GM12878 (cell line): Measurements from ENCODE around the gene HDHD3. TPM values are rescaled to one million over a fixed set of nuclear protein-coding genes. Genes with fewer than 3 reads are reported as not detected.

ENCODE experiments used
- ATAC-seq: fragments of 200-7000 bp; cut with Tn5 transposase; 3 replicates; pipeline ENCODE4 v1.9.1; 2020; ENCODE audit warnings: mild to moderate bottlenecking, moderate library complexity
- BruUV-seq: library from RNA; stranded (reverse); fragments of 400-500 nt; replicated peaks from 2 replicates; lab custom pipeline; 2021; lab: Mats Ljungman, UMichigan
- CTCF ChIA-PET: fragments of 300-600 bp; sonication (Branson Sonifier 250); formaldehyde crosslinking; extraction: SDS; loops from one replicate; lab custom pipeline; 2021; ENCODE audit warnings: inconsistent platforms; lab: Yijun Ruan, JAX
- POLR2A ChIA-PET: fragments of 350-600 bp; formaldehyde crosslinking; extraction: SDS; loops from one replicate; lab custom pipeline; 2021; ENCODE audit warnings: inconsistent platforms; lab: Charles Lee
- RAD21 ChIA-PET: fragments of 300-600 bp; sonication (Branson Sonifier 250); formaldehyde crosslinking; loops from one replicate; lab custom pipeline; 2023; ENCODE audit warnings: antibody characterized with exemption; ENCODE audit not compliant: unreplicated experiment; lab: Charles Lee
- SMC1A ChIA-PET: fragments of 300-600 bp; sonication (Branson Sonifier 250); formaldehyde crosslinking; loops from one replicate; lab custom pipeline; 2023; ENCODE audit not compliant: unreplicated experiment, uncharacterized antibody; lab: Charles Lee
- DNase-seq: peaks from one replicate; pipeline ENCODE4 v3.0.0-alpha.2; 2011; ENCODE audit warnings: low read depth, low spot score
- FAIRE-seq: peaks from 3 replicates; lab custom pipeline; 2011; peaks lifted over from hg19 to GRCh38; lab: Jason Lieb, UNC
- H2AFZ ChIP-seq: 2 replicates; pipeline ENCODE4 v1.6.0; 2011; ENCODE audit warnings: low read depth, low read length, control low read depth; ENCODE audit not compliant: control insufficient read depth
- H3K27ac ChIP-seq: 2 replicates; pipeline ENCODE4 v1.5.1; 2011; ENCODE audit warnings: control low read depth; ENCODE audit not compliant: control insufficient read depth, insufficient read depth
- H3K27me3 ChIP-seq, 2 experiments: replicated peaks in 1 of 2; 2 replicates each; pipeline versions ENCODE4 v1.6.0 to v1.6.1; 2011; ENCODE audit warnings: low read length in 1 of 2; ENCODE audit not compliant: control insufficient read depth in 2 of 2, insufficient read depth in 2 of 2
- H3K36me3 ChIP-seq, 2 experiments: 2 replicates each; pipeline ENCODE4 v1.5.1; 2011; ENCODE audit warnings: low read length in 1 of 2; ENCODE audit not compliant: control insufficient read depth in 2 of 2, insufficient read depth in 2 of 2
- H3K4me1 ChIP-seq: 2 replicates; pipeline ENCODE4 v1.6.1; 2011; ENCODE audit warnings: mild to moderate bottlenecking, low read length, moderate library complexity, mixed read lengths; ENCODE audit not compliant: control insufficient read depth, insufficient read depth
- H3K4me2 ChIP-seq: 2 replicates; pipeline ENCODE4 v1.6.0; 2011; ENCODE audit warnings: control low read depth; ENCODE audit not compliant: control insufficient read depth, insufficient read depth
- H3K4me3 ChIP-seq: fragments of 200-600 bp; sonication (generic); 2 replicates; pipeline ENCODE4 v1.5.1; 2016
- H3K79me2 ChIP-seq: 2 replicates; pipeline ENCODE4 v1.6.0; 2011; ENCODE audit warnings: low read length; ENCODE audit not compliant: control insufficient read depth, insufficient read depth
- H3K9ac ChIP-seq: 2 replicates; pipeline ENCODE4 v1.8.0; 2011; ENCODE audit warnings: low read length, control low read depth, mixed read lengths; ENCODE audit not compliant: control insufficient read depth, insufficient read depth
- H3K9me3 ChIP-seq: replicated peaks from 3 replicates; pipeline ENCODE4 v1.5.1; 2011; ENCODE audit warnings: mild to moderate bottlenecking, low read length; ENCODE audit not compliant: control insufficient read depth, insufficient read depth
- H4K20me1 ChIP-seq: 2 replicates; pipeline ENCODE4 v1.6.0; 2011; ENCODE audit not compliant: control insufficient read depth, insufficient read depth
- CHD1 ChIP-seq: IDR thresholded peaks from 2 replicates; pipeline ENCODE4 v1.6.1; 2012; ENCODE audit warnings: low read depth, low read length, improper control_type of control experiment
- CUX1 ChIP-seq: IDR thresholded peaks from 2 replicates; pipeline ENCODE4 v1.6.1; 2012; ENCODE audit warnings: improper control_type of control experiment, low read depth, low read length; ENCODE audit not compliant: insufficient replicate concordance
- IKZF1 ChIP-seq: fragments of 450-650 bp; conservative IDR thresholded peaks from 2 replicates; pipeline ENCODE4 v1.6.1; 2017; ENCODE audit warnings: antibody characterized with exemption, mild to moderate bottlenecking
- MEF2B ChIP-seq: fragments of 450-650 bp; IDR thresholded peaks from 2 replicates; pipeline ENCODE4 v1.6.1; 2018; ENCODE audit warnings: mild to moderate bottlenecking, moderate library complexity; ENCODE audit not compliant: partially characterized antibody, poor library complexity, severe bottlenecking
- MYB ChIP-seq: fragments of 150-350 bp; IDR thresholded peaks from 2 replicates; pipeline ENCODE4 v1.6.1; 2014; ENCODE audit warnings: mild to moderate bottlenecking, low read depth, low read length, borderline replicate concordance
- NR2F1 ChIP-seq: fragments of 450-650 bp; conservative IDR thresholded peaks from 2 replicates; pipeline ENCODE4 v1.6.1; 2017; ENCODE audit warnings: mild to moderate bottlenecking
- PAX5 ChIP-seq: IDR thresholded peaks from 2 replicates; pipeline ENCODE4 v1.6.1; 2011; ENCODE audit warnings: low read depth, low read length, borderline replicate concordance
- STAT1 ChIP-seq: fragments of 450-650 bp; conservative IDR thresholded peaks from 2 replicates; pipeline ENCODE4 v1.6.1; 2014; ENCODE audit warnings: antibody characterized with exemption, mild to moderate bottlenecking
- TCF3 ChIP-seq: IDR thresholded peaks from 2 replicates; pipeline ENCODE4 v1.6.1; 2012; ENCODE audit warnings: low read depth, mild to moderate bottlenecking, low read length, borderline replicate concordance; ENCODE audit not compliant: insufficient read depth
- ZBTB33 ChIP-seq: fragments of 450-650 bp; IDR thresholded peaks from 2 replicates; pipeline ENCODE4 v1.6.1; 2017; ENCODE audit warnings: mild to moderate bottlenecking
- ZNF217 ChIP-seq: fragments of 450-650 bp; IDR thresholded peaks from 2 replicates; pipeline ENCODE4 v1.6.1; 2017; ENCODE audit warnings: antibody characterized with exemption, mild to moderate bottlenecking
- WGBS: methylation state at CpG from one replicate; pipeline ENCODE4 v1.1.6; 2016; ENCODE audit warnings: low lambda C conversion rate; ENCODE audit not compliant: insufficient replicate concordance, insufficient coverage; ENCODE audit errors: missing lambda C conversion rate; 5-methylcytosine and 5-hydroxymethylcytosine counted together
- in situ Hi-C: fragments of 300-500 bp; cut with MboI; formaldehyde crosslinking; loops from 9 replicates; pipeline ENCODE4 v1.14.3; 2018; ENCODE audit warnings: mixed read lengths
- intact Hi-C: fragments of 100-400 bp; cut with micrococcal nuclease; formaldehyde crosslinking; loops from one replicate; pipeline ENCODE4 v1.14.2; 2022; ENCODE audit not compliant: unreplicated experiment
- polyA plus RNA-seq, 11 experiments: library from polyadenylated mRNA; depleted of rRNA in 4 of 11; unstranded in 6 of 11; stranded (reverse) in 5 of 11; fragments of >200 nt; fragmentation: Nextera tagmentation in 4 of 11; fragmentation: Illumina TruSeq in 1 of 11; extraction: Ambion mirVana in 4 of 11; extraction: Trizol in 1 of 11; gene quantifications; 1 replicate in 1 of 11; 2 replicates in 10 of 11; pipeline versions ENCODE4 v1.2.1 to v1.2.3, GENCODE V29; 2011 to 2016; ENCODE audit warnings: inconsistent platforms in 2 of 11, missing spikeins in 2 of 11, low read depth in 1 of 11
- total RNA-seq, 4 experiments: library from RNA; depleted of rRNA in 3 of 4; stranded (reverse); fragments of >200 nt in 3 of 4; fragmentation: Illumina TruSeq in 1 of 4; extraction: Trizol in 1 of 4; gene quantifications; 2 replicates each; pipeline versions ENCODE4 v1.2.1 to v1.2.3, GENCODE V29; 2013 to 2021

The HDHD3 gene
- total and polyA plus RNA-seq, 10 of the 15 experiments (the other 5 are each of a cell fraction or from before 2014, with no cell fraction given) = 1.3 to 29.4 (median 17.9) TPM

DNA sequence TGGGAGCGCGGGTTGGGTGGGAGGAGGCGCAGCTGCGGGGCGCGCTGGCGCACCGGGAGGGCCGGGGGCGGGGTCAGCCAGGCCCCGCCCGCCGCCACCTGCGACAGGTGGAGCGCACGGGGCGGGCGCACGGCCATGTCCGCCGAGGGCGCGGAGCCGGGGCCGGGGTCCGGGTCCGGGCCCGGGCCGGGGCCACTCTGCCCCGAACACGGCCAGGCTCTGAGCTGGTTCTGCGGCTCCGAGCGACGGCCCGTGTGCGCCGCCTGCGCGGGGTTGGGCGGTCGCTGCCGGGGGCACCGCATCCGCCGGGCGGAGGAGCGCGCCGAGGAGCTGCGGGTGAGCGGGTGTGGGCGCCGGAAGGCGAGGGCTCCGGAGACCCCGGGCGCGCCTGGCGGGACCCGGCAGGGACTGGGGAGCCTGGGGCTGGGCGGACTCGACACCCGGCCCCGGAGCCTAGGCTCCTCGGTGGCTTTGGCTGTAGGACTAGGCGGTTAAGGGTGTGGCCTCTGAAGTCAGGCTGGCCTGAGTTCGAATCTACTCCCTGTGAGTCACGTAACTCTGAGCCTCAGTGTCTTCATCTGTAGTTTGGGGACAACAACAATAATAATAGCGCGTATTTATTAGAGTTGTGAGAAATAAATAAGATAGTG is 27.2 kb downstream of the HDHD3 start, which contains the start of gene BSPRY (continued):
- TF ChIP-seq CUX1 (no peak), ZNF217 (0 out of 2 replicates have a peak, but pooled peaks have one; percentile 31), IKZF1 (peak; percentile 36), MEF2B (no peak)

DNA sequence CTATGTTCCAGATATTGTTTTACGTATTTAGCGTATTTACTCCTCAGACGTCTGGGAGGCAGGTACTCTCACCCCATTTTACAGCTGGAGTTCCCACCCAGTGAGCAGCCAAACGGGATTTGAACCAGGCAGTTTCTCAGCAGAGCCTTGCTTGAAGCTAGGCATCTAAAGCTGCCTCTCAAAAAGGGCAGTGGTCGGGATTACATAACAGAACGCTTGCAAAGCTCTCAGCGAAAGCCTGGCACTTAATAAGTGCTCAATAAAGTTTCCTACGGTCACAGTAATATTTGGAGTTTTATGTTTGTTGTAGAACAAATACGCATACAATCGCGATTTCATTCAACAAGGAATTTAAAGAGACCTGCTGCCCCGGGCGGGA is 27.7 kb downstream of the HDHD3 start:
- SMC1A ChIA-PET = interaction anchor here (0.8 to 1.5 kb wide), 2 partner anchors 12 to 39 kb away, joined by 3 to 4 read pairs; no protein-coding TSS in a partner anchor
- intact Hi-C loops (no loop called here), in situ Hi-C loops (no loop called here)
- 34% methylated on average over 13 of the region's 13 CpGs for WGBS
- DNase-seq = no peak
- Histone ChIP-seq H3K27ac (no peak overlapping the region), H4K20me1 (no peaks in the 10 kb centered on the region), H3K4me3 (peak overlapping the region; percentile 66; the same call in 1 of the 2 replicates), H2AFZ (no peak overlapping the region; the same call in 1 of the 2 replicates), H3K9ac (no peak overlapping the region), H3K79me2 (no peaks in the 10 kb centered on the region), H3K36me3 (no peaks in the 10 kb centered on the region), H3K27me3 (no peaks in the 10 kb centered on the region; a peak in 2 of 4 replicates), H3K4me2 (peak overlapping the region; percentile 97; the same call in 1 of the 2 replicates), H3K9me3 (no peaks in the 10 kb centered on the region), H3K4me1 (peaks cover 19% of the 10 kb centered on the region)
- POLR2A ChIA-PET = interaction anchor here (1.6 kb wide), 1 partner anchor 25 kb away, joined by 3 read pairs; no protein-coding TSS in a partner anchor
- no TSS peak for BruUV-seq
- RAD21 ChIA-PET = interaction anchor here (1.5 kb wide), 2 partner anchors 10 to 52 kb away, joined by 3 to 4 read pairs; partner anchors contain the start of gene ALAD
- no peak for FAIRE-seq
- ATAC-seq = no peak
- CTCF ChIA-PET = interaction anchor here (0.9 to 2.0 kb wide), 6 partner anchors 29 to 306 kb away, joined by 3 to 5 read pairs (median 4); partner anchors contain the start of gene ALAD
- no peak for TF ChIP-seq MYB
- TF ChIP-seq STAT1 = no peak
- TF ChIP-seq CHD1 = no peak
- TF ChIP-seq PAX5 = no peak
- no peak for TF ChIP-seq ZBTB33
- no peak for TF ChIP-seq TCF3
- no peak for TF ChIP-seq NR2F1
